Choroid plexus epithelial cell (primary cell): ENCODE results near the gene DNAI1.
A peak's percentile ranks its signal among the peaks of the same experiment; 100 is the strongest.

ENCODE experiments used
- DNase-seq: peaks from one replicate; pipeline ENCODE4 v3.0.0-alpha.2; 2010; ENCODE audit warnings: low read depth
- H3K4me3 ChIP-seq: 2 replicates; pipeline ENCODE4 v1.5.1; 2011; ENCODE audit warnings: low read depth, mild to moderate bottlenecking, control low read depth, low read length, moderate library complexity
- TF ChIP-seq, protein P1 (sequence below): conservative IDR thresholded peaks from 2 replicates; pipeline ENCODE4 v1.5.1; 2011; ENCODE audit warnings: low read depth, mild to moderate bottlenecking, control low read depth, inconsistent platforms, low read length, moderate library complexity

The DNAI1 gene

DNA sequence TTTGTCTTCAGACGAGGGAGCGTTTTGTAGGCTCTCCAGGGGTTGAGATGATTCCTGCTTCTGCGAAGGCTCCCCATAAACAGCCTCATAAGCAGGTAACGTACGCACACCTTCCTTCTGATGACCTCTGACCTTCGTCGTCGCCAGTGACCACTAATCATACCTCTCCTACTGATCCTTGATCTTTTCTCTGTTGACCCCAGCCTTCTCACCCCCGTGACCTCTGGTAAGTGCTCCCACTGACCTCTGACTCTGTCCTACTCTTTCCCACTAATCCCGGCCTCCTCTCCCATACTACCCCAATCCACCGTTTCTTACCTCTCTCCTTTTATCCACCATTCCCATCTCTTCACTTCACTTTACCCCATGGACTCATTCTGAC is 345 bp downstream of the DNAI1 start:
- TF ChIP-seq, protein P1, sequence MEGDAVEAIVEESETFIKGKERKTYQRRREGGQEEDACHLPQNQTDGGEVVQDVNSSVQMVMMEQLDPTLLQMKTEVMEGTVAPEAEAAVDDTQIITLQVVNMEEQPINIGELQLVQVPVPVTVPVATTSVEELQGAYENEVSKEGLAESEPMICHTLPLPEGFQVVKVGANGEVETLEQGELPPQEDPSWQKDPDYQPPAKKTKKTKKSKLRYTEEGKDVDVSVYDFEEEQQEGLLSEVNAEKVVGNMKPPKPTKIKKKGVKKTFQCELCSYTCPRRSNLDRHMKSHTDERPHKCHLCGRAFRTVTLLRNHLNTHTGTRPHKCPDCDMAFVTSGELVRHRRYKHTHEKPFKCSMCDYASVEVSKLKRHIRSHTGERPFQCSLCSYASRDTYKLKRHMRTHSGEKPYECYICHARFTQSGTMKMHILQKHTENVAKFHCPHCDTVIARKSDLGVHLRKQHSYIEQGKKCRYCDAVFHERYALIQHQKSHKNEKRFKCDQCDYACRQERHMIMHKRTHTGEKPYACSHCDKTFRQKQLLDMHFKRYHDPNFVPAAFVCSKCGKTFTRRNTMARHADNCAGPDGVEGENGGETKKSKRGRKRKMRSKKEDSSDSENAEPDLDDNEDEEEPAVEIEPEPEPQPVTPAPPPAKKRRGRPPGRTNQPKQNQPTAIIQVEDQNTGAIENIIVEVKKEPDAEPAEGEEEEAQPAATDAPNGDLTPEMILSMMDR, result no peak
- DNase-seq, result no peak
- H3K4me3 ChIP-seq, result peak overlapping the region; percentile 38

DNA sequence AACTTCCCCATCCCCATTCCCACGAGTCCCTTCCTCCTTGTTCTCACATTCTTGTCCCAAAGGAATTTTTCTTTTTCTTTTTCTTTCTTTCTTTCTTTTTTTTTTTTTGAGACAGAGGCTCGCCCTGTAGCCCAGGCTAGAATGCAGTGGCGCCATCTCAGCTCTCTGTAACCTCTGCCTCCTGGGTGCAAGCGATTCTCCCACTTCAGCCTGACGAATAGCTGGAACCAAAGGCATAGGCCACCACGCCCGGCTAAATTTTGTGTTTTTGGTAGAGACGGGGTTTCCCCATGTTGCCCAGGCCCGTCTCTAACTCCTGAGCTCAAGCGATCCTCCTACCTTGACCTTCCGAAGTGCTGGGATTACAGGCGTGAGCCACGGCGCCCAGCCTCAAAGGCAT is 751 bp downstream of the DNAI1 start:
- TF ChIP-seq, protein P1, result no peak
- H3K4me3 ChIP-seq, result no peak overlapping the region
- no peak for DNase-seq

DNA sequence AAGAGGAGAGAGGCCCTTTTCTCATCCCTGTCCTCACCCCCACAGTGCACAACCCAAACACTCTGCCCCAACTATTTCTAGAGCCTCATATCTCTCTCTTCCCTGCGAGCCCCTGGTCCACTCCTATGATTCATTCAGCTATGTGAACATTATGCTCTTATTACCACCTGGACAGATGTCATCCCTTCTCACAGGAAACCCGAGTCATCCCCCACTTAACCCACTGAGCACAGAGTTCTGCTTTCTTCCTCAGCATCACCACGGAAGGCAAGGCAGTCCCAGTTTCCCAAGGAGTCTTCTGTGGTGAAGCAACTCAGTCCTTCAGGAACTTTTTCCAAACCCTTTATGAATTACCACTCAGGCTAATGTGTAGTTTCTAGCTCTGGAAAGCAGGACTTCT is 1.3 kb downstream of the DNAI1 start:
- no peak overlapping the region for H3K4me3 ChIP-seq
- DNase-seq, result no peak
- TF ChIP-seq, protein P1, result no peak

DNA sequence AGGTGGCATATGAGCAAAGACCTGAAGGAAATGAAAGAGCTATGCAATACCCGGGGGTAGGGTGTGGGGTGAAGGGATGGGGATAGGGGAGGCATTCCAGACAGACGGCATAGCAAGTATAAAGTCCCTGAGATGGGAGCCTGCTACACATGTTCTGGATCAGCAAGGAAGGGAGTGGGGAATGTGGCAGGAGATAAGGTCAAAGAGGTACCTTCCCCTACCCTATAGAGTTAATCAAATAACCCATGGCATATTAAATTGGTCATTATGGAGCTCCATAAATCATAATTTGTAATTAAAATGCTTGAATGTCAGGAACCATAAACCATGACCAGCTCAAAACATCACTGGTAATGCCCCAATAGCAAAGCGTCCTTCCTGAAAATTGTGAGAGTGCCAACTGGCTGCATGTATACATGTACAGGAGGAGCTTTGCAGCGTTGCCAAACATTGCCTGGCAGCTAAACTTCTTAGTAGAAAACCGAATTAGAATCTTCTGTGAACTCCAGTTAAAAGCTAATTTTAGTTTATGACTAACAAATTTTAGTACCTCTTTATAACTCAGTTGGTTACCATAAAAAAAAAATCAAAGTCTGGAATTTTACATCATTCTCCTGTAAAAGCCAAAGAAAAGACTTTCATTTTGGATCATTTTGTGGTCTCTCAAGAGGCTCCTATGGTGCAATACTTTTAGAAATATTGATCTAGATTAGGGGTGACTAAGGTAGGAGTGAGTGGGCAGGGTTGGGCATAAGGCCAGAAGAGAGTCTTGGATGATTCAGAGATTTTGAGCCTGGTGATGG is 4.7 kb downstream of the DNAI1 start:
- peak; percentile 32 for DNase-seq
- H3K4me3 ChIP-seq, result no peak overlapping the region
- TF ChIP-seq, protein P1, result no peak

DNA sequence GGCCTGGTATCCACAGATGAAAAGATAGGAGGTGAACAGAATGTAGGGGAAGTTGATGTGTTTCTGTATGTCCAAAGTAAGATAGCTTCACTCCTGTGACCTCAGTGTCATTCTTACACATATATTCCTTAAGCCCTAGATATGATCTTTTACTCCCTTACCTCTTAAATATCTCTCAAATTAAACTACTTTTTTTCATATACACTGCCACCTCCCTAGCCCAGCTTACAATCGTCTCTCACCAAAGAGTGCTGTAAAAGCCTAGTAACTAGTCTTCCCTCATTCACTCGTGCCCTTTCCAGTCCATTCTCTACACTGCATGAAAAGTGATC is 5.3 kb downstream of the DNAI1 start:
- no peak for DNase-seq
- TF ChIP-seq, protein P1, result no peak
- H3K4me3 ChIP-seq, result no peak overlapping the region

DNA sequence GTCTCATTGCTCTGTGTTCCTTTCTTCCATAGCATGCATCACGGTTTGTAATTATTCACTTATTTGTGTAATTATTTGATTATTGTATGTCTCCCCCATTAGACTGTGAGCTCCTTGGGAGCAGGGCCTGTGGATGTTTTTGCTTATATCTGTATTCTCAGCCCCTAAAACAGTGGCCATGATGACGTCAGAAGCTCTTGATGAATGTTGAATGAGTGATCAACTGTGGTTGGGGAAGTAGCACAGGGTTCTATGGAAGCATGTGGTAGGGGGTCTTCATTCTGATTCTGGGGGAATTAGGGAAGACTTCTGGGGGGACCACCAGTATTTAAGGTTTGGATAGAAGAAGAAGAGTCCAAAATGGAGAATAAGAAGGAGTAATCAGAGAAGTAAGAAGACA is 6.0 kb downstream of the DNAI1 start:
- DNase-seq, result no peak
- H3K4me3 ChIP-seq, result no peak overlapping the region
- TF ChIP-seq, protein P1, result no peak

DNA sequence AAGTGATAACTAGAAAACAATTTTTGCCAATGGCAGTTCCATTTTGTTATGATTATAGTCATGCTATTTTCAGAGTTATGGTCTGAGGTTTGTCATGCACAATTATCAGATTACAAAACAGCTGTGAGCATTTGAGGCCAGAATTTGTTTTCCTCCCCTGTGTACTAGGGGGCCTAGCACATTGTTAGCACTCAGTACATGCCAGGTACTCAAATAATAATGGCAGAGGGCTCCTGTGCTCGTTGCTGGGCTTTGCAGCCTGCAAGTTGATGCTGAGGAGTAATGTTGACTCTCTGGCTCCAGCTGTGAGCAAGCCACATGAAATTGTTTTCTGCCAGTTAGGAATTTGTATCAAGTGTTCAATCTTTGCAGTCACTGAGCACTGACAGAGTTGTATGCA is 6.9 kb downstream of the DNAI1 start:
- DNase-seq, result peak; percentile 34
- TF ChIP-seq, protein P1, result no peak
- H3K4me3 ChIP-seq, result no peak overlapping the region
